IgD-negative memory B cell (primary cell): ENCODE data around the gene GHDC. TPM values are rescaled to one million over a fixed set of nuclear protein-coding genes. Genes with fewer than 3 reads are reported as not detected.
"Not testable (repeated sequence)": the region's sequence is repeated elsewhere in the genome, so short reads cannot be mapped to it uniquely, and the experiment has no call there.

Source experiments
- H3K27ac Mint-ChIP-seq, 3 donors: one replicate each; pipeline ENCODE4 v1.8.0; 2020 to 2022; ENCODE audit warnings: mild to moderate bottlenecking in 3 of 3, mixed read lengths in 3 of 3, moderate library complexity in 1 of 3
- H3K27me3 Mint-ChIP-seq: one replicate; pipeline ENCODE4 v1.8.0; 2021; ENCODE audit warnings: mixed read lengths
- H3K36me3 Mint-ChIP-seq: one replicate; pipeline ENCODE4 v1.8.0; 2020; ENCODE audit warnings: mild to moderate bottlenecking, mixed read lengths
- H3K4me1 Mint-ChIP-seq, 3 donors: one replicate each; pipeline ENCODE4 v1.8.0; 2020 to 2022; ENCODE audit warnings: mixed read lengths in 3 of 3, mild to moderate bottlenecking in 1 of 3
- H3K4me3 Mint-ChIP-seq, 4 donors: one replicate each; pipeline ENCODE4 v1.8.0; 2020 to 2022; ENCODE audit warnings: mild to moderate bottlenecking in 4 of 4, mixed read lengths in 4 of 4, moderate library complexity in 3 of 4
- H3K9me3 Mint-ChIP-seq, 3 donors: one replicate each; pipeline ENCODE4 v1.8.0; 2020 to 2021; ENCODE audit warnings: mixed read lengths in 3 of 3, mild to moderate bottlenecking in 1 of 3
- polyA plus RNA-seq: library from polyadenylated mRNA; unstranded; fragments of 300-500 nt; fragmentation: Illumina TruSeq; gene quantifications from one replicate; pipeline ENCODE4 v1.2.3, GENCODE V29; 2021

The GHDC gene
- polyA plus RNA-seq, 1 donor from 2014 or later, result 24.3 TPM

- Mint-ChIP-seq H3K27me3 (no peaks in the 10 kb centered on the region), H3K4me1 (peaks cover 5 to 18% (median 17%) of the 10 kb centered on the region in 3 donors), H3K27ac (peak overlapping the region; percentile 37 to 95 (median 78)), H3K36me3 (no peaks in the 10 kb centered on the region), H3K4me3 (peak overlapping the region; percentile 90 to 97 (median 94)), H3K9me3 (no peaks in the 10 kb centered on the region)
These were observed 902 bp downstream of the GHDC start for GRCh38 chr17:42193216-42193968.

DNA sequence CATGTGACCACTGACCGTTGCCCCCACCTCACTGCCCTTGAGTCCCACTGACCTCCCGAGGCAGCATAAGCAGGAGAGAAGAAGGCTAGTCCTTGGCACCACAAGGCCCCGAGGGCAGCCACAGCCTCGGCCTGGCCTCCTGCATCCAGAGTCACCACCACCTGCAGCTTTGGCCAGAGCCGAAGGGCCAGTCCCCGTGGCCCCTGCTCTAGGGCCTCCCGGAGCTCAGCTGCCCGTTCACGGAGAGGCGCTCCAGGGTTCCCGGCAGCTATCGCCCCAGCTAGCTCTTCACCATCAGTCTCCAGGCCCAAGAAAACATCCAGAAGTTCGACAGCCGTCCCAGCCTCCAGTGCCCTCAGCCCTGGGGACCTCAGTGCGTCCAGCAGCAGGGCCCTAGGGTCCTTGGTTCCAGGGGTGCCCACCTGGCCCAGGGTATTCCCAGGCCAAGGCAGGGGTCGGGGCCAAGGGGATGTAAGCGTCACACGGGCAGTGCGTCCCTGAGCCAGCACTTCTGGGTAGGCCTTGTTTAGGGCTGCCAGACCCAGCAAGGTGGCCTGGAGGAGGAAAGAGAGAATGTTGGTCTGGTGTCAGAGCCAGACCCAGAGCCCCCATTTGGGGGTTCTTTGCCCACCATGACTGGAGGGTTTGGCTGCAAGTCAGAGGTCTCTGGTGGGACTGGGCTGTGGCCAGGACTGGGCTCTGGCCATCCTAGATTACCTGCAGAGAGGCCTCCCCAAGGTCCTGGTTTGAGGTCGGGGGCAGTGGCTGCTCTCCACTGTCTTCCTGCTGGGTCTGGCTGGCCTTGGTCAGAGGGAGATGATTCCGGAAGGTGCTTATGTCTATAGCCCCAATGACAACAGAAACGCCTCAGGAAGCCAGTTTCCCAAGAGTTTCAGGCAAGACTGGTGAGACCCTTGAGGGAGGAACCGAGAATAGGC lies 1.8 kb downstream of the GHDC start:
- H3K27me3 Mint-ChIP-seq, result no peaks in the 10 kb centered on the region
- peaks cover 5 to 17% (median 16%) of the 10 kb centered on the region in 3 donors for H3K4me1 Mint-ChIP-seq
- H3K36me3 Mint-ChIP-seq, result no peaks in the 10 kb centered on the region
- no peaks in the 10 kb centered on the region for H3K9me3 Mint-ChIP-seq
- peak overlapping the region; percentile 51 to 90 (median 61) for H3K4me3 Mint-ChIP-seq
- no peak overlapping the region for H3K27ac Mint-ChIP-seq

GRCh38 chr17:42191275-42191608 lies 3.1 kb downstream of the GHDC start:
- Mint-ChIP-seq H3K4me3 (no peak overlapping the region), H3K36me3 (no peaks in the 10 kb centered on the region), H3K27me3 (no peaks in the 10 kb centered on the region), H3K4me1 (peaks cover 5 to 16% (median 15%) of the 10 kb centered on the region in 3 donors), H3K9me3 (no peaks in the 10 kb centered on the region), H3K27ac (no peak overlapping the region)

- no peaks in the 10 kb centered on the region for H3K36me3 Mint-ChIP-seq
- peak overlapping the region in 1 of 4 donors; percentile 76 for H3K4me3 Mint-ChIP-seq
- peaks cover 5 to 16% (median 11%) of the 10 kb centered on the region in 3 donors for H3K4me1 Mint-ChIP-seq
These were observed 3.6 kb downstream of the GHDC start for GRCh38 chr17:42190491-42191274.

GRCh38 chr17:42189651-42189965 lies 4.7 kb downstream of the GHDC start:
- Mint-ChIP-seq H3K36me3 (no peaks in the 10 kb centered on the region), H3K4me3 (no peak overlapping the region), H3K9me3 (no peaks in the 10 kb centered on the region), H3K27me3 (no peaks in the 10 kb centered on the region), H3K27ac (no peak overlapping the region), H3K4me1 (peaks cover 10 to 19% (median 13%) of the 10 kb centered on the region in 3 donors)

More at GRCh38 chr17:42190491-42191274, 3.6 kb downstream of the GHDC start:
- Mint-ChIP-seq H3K27ac (no peak overlapping the region), H3K9me3 (no peaks in the 10 kb centered on the region), H3K27me3 (no peaks in the 10 kb centered on the region)

DNA sequence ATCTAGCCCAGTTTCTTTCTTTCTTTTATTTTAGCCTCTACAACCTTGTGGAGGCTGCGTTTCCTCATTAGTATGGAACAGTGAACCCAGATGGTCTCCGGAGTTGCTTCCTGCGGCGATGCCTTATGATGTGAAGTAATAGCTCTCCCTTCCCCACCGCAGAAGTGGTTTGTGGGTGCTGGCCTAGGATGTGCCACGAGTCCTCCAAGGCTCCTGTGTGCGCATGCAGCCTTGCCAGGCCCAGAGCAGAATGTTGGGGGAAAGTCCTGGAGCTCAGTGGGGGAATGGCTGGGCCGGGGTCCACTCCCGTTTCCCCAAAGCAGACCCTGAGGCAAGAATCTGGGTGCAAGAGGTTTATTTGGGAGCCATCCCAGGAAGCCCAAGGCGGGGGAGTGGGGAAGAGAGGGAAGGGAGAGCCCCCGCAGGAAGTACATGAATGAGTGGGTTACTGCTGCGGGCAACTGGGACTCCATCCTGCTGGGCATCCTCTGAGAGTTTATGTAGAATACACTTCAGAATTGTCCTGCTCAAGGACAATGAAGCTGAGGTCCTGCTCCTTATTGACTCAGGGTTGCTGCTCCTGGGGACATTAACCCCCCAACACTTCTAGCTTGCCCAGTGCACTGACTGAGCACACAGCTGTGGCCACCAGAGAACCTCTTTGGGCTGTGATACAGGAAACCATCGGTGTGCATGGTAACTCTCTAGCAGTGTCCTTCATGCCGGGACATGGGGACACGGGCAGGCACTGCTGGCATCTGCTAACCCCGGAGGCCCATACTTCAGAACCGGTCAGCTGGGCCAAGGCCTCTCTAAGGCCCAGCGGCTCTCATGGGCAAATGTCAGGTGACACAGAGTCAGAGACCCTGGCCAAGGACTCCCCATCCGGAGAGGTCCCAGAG lies 5.3 kb downstream of the GHDC start:
- Mint-ChIP-seq H3K4me1 (peaks cover 10 to 19% (median 10%) of the 10 kb centered on the region in 3 donors), H3K4me3 (peak overlapping the region in 1 of 4 donors; percentile 60), H3K9me3 (no peaks in the 10 kb centered on the region), H3K27ac (no peak overlapping the region), H3K36me3 (no peaks in the 10 kb centered on the region), H3K27me3 (no peaks in the 10 kb centered on the region)

GRCh38 chr17:42187833-42188232 lies 6.5 kb downstream of the GHDC start:
- Mint-ChIP-seq H3K27me3 (no peaks in the 10 kb centered on the region), H3K4me1 (peaks cover 10 to 18% (median 16%) of the 10 kb centered on the region in 3 donors), H3K27ac (no peak overlapping the region), H3K36me3 (no peaks in the 10 kb centered on the region), H3K9me3 (no peaks in the 10 kb centered on the region), H3K4me3 (peak overlapping the region in 1 of 4 donors; percentile 33)

- Mint-ChIP-seq H3K4me1 (peaks cover 12 to 19% (median 14%) of the 10 kb centered on the region in 3 donors), H3K4me3 (peak overlapping the region in 1 of 4 donors; percentile 46)
- not testable (repeated sequence) for H3K27me3 Mint-ChIP-seq, H3K27ac Mint-ChIP-seq, H3K36me3 Mint-ChIP-seq, H3K9me3 Mint-ChIP-seq
These were observed 8.1 kb downstream of the GHDC start for GRCh38 chr17:42186191-42186590.

DNA sequence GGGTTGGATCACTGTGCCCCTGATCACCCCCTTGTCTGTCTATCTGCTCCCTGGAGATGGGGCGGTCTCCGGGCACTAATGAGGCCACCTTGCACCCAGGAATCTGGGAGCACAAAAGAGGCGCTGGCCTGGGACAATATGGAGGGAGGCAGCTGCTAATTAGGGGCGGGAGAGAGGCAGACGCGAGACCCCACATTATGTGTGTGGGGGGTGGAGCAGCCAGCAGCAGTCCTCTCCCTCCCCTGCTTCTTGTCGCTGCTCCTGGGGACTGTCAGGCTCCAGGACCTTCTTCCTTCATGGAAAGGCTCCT lies 8.7 kb downstream of the GHDC start:
- H3K4me3 Mint-ChIP-seq, result peak overlapping the region in 2 of 4 donors; percentile 54 to 89

GRCh38 chr17:42184713-42185620 lies 9.3 kb downstream of the GHDC start, which contains the start of gene HCRT:
Gene HCRT, minus strand, starts transcription at chr17:42185452. Its CDS starts 87 bp downstream, at chr17:42185365.
- H3K4me1 Mint-ChIP-seq, result peaks cover 14 to 20% (median 15%) of the 10 kb centered on the region in 3 donors
- H3K9me3 Mint-ChIP-seq, result no peaks in the 10 kb centered on the region
- peak within 1 kb of the TSS; percentile 89 to 96 (median 92) for H3K4me3 Mint-ChIP-seq
- no peaks in the 10 kb centered on the region for H3K36me3 Mint-ChIP-seq
- peak within 1 kb of the TSS; percentile 53 to 87 (median 63) for H3K27ac Mint-ChIP-seq
- peaks cover 5% of the 10 kb centered on the region for H3K27me3 Mint-ChIP-seq

More for the DNA sequence above, 8.7 kb downstream of the GHDC start:
- Mint-ChIP-seq H3K27me3 (peaks cover under 1% of the 10 kb centered on the region), H3K4me1 (peaks cover 13 to 20% (median 14%) of the 10 kb centered on the region in 3 donors), H3K36me3 (no peaks in the 10 kb centered on the region), H3K27ac (peak overlapping the region in 2 of 3 donors; percentile 33 to 87), H3K9me3 (no peaks in the 10 kb centered on the region)

- Mint-ChIP-seq H3K4me1 (peaks cover 20 to 26% (median 21%) of the 10 kb centered on the region in 3 donors), H3K36me3 (no peaks in the 10 kb centered on the region), H3K4me3 (peak overlapping the region; percentile 89 to 97 (median 94))
These were observed 10.3 kb downstream of the GHDC start for GRCh38 chr17:42183741-42184711.

More at GRCh38 chr17:42183741-42184711, 10.3 kb downstream of the GHDC start:
- Mint-ChIP-seq H3K27ac (peak overlapping the region; percentile 87 to 98 (median 97)), H3K27me3 (peaks cover 5% of the 10 kb centered on the region), H3K9me3 (no peaks in the 10 kb centered on the region)
